H9 (cell line): Measurements from ENCODE around the gene DDRGK1. TPM values are rescaled to one million over a fixed set of nuclear protein-coding genes. Genes with fewer than 3 reads are reported as not detected.

ENCODE experiments used
- DNase-seq: peaks from one replicate; pipeline ENCODE4 v3.0.0-alpha.2; 2017
- H2AFZ ChIP-seq: one replicate; pipeline ENCODE4 v1.6.1; 2013; ENCODE audit warnings: mild to moderate bottlenecking, low read length, control low read depth, moderate library complexity
- H2AK5ac ChIP-seq: 2 replicates; pipeline ENCODE4 v1.6.1; 2013; ENCODE audit warnings: low read length, control low read depth, mixed read lengths; ENCODE audit not compliant: insufficient read length
- H2BK120ac ChIP-seq: one replicate; pipeline ENCODE4 v1.6.1; 2013; ENCODE audit warnings: low read depth, mild to moderate bottlenecking, low read length, control low read depth, inconsistent platforms; ENCODE audit not compliant: poor library complexity, severe bottlenecking
- H2BK12ac ChIP-seq: 2 replicates; pipeline ENCODE4 v1.6.1; 2013; ENCODE audit warnings: low read length, control low read depth, mixed read lengths, low read depth; ENCODE audit not compliant: insufficient read length
- H2BK15ac ChIP-seq: 2 replicates; pipeline ENCODE4 v1.6.1; 2013; ENCODE audit warnings: low read depth, low read length, control low read depth
- H2BK20ac ChIP-seq: one replicate; pipeline ENCODE4 v1.6.1; 2013; ENCODE audit warnings: low read depth, mild to moderate bottlenecking, low read length, control low read depth, inconsistent platforms; ENCODE audit not compliant: poor library complexity, severe bottlenecking
- H2BK5ac ChIP-seq: 2 replicates; pipeline ENCODE4 v1.6.1; 2013; ENCODE audit warnings: low read length, control low read depth, mixed read lengths; ENCODE audit not compliant: insufficient read length
- H3K14ac ChIP-seq: 2 replicates; pipeline ENCODE4 v1.6.1; 2013; ENCODE audit warnings: low read length, control low read depth; ENCODE audit not compliant: insufficient read depth
- H3K18ac ChIP-seq: 2 replicates; pipeline ENCODE4 v1.6.1; 2013; ENCODE audit warnings: low read depth, mild to moderate bottlenecking, mixed read lengths, low read length, control low read depth; ENCODE audit not compliant: insufficient read length
- H3K23ac ChIP-seq: 2 replicates; pipeline ENCODE4 v1.6.1; 2013; ENCODE audit warnings: low read length, control low read depth, mixed read lengths, low read depth; ENCODE audit not compliant: insufficient read length
- H3K23me2 ChIP-seq: 2 replicates; pipeline ENCODE4 v1.6.1; 2013; ENCODE audit warnings: low read depth, mild to moderate bottlenecking, mixed read lengths, low read length, control low read depth; ENCODE audit not compliant: insufficient read length, poor library complexity, severe bottlenecking
- H3K27ac ChIP-seq: 2 replicates; pipeline ENCODE4 v1.5.1; 2013; ENCODE audit warnings: low read length, control low read depth, mixed read lengths, low read depth; ENCODE audit not compliant: insufficient read length
- H3K27me3 ChIP-seq: 2 replicates; pipeline ENCODE4 v1.6.1; 2013; ENCODE audit warnings: low read length, control low read depth, inconsistent platforms; ENCODE audit not compliant: insufficient read depth
- H3K4ac ChIP-seq: 2 replicates; pipeline ENCODE4 v1.6.1; 2013; ENCODE audit warnings: low read depth, mild to moderate bottlenecking, control low read depth, inconsistent platforms, low read length, moderate library complexity
- H3K4me1 ChIP-seq: 2 replicates; pipeline ENCODE4 v1.6.1; 2013; ENCODE audit warnings: low read length, control low read depth, inconsistent platforms; ENCODE audit not compliant: insufficient read depth
- H3K4me2 ChIP-seq: 2 replicates; pipeline ENCODE4 v1.6.1; 2013; ENCODE audit warnings: low read length, control low read depth, mixed read lengths; ENCODE audit not compliant: insufficient read length, insufficient read depth
- H3K56ac ChIP-seq: 2 replicates; pipeline ENCODE4 v1.6.1; 2013; ENCODE audit warnings: low read depth, mild to moderate bottlenecking, mixed read lengths, low read length, control low read depth; ENCODE audit not compliant: insufficient read length
- H3K79me1 ChIP-seq: 2 replicates; pipeline ENCODE4 v1.6.1; 2013; ENCODE audit warnings: low read depth, mild to moderate bottlenecking, moderate library complexity, low read length, control low read depth, inconsistent platforms; ENCODE audit not compliant: insufficient read depth, poor library complexity, severe bottlenecking
- H3K79me2 ChIP-seq: 2 replicates; pipeline ENCODE4 v1.6.1; 2013; ENCODE audit warnings: low read length, control low read depth, inconsistent platforms; ENCODE audit not compliant: insufficient read depth
- H3K9ac ChIP-seq: 2 replicates; pipeline ENCODE4 v1.6.1; 2013; ENCODE audit warnings: low read length, control low read depth, mixed read lengths; ENCODE audit not compliant: insufficient read length; ENCODE audit errors: extremely low read depth
- H3K9me3 ChIP-seq: one replicate; pipeline ENCODE4 v1.6.1; 2013; ENCODE audit warnings: low read depth, low read length, inconsistent platforms; ENCODE audit not compliant: control insufficient read depth
- H3T11ph ChIP-seq: one replicate; pipeline ENCODE4 v1.6.1; 2013; ENCODE audit warnings: mild to moderate bottlenecking, low read length, control low read depth, inconsistent platforms
- H4K20me1 ChIP-seq: one replicate; pipeline ENCODE4 v1.6.1; 2013; ENCODE audit not compliant: control insufficient read depth, insufficient read length, insufficient read depth
- H4K5ac ChIP-seq: 2 replicates; pipeline ENCODE4 v1.6.1; 2013; ENCODE audit warnings: low read depth, mild to moderate bottlenecking, mixed read lengths, low read length, control low read depth; ENCODE audit not compliant: insufficient read length
- H4K8ac ChIP-seq: replicated peaks from 2 replicates; pipeline ENCODE4 v1.6.1; 2013; ENCODE audit warnings: low read length, control low read depth, mixed read lengths, low read depth; ENCODE audit not compliant: insufficient read length
- H4K91ac ChIP-seq: 2 replicates; pipeline ENCODE4 v1.6.1; 2013; ENCODE audit warnings: low read depth, mild to moderate bottlenecking, moderate library complexity, mixed read lengths, low read length, control low read depth; ENCODE audit not compliant: insufficient read length
- H3K27ac Mint-ChIP-seq, 3 experiments: 2 replicates in 2 of 3; 3 replicates in 1 of 3; pipeline ENCODE4 v1.8.0; 2020 to 2021; ENCODE audit warnings: mixed read lengths in 3 of 3, mild to moderate bottlenecking in 1 of 3, moderate library complexity in 1 of 3
- H3K27me3 Mint-ChIP-seq: 2 replicates; pipeline ENCODE4 v1.8.0; 2021; ENCODE audit warnings: low read depth, mild to moderate bottlenecking, moderate library complexity, mixed read lengths
- H3K36me3 Mint-ChIP-seq, 3 experiments: 2 replicates in 2 of 3; 3 replicates in 1 of 3; pipeline ENCODE4 v1.8.0; 2020 to 2021; ENCODE audit warnings: low read depth in 3 of 3, mixed read lengths in 3 of 3; ENCODE audit not compliant: insufficient read depth in 1 of 3
- H3K4me1 Mint-ChIP-seq, 2 experiments: 2 replicates each; pipeline ENCODE4 v1.8.0; 2020; ENCODE audit warnings: mixed read lengths in 2 of 2
- H3K4me3 Mint-ChIP-seq, 2 experiments: 2 replicates in 1 of 2; 3 replicates in 1 of 2; pipeline ENCODE4 v1.8.0; 2020 to 2021; ENCODE audit warnings: mild to moderate bottlenecking in 2 of 2, mixed read lengths in 2 of 2, moderate library complexity in 1 of 2
- H3K9me3 Mint-ChIP-seq, 2 experiments: 2 replicates in 1 of 2; 3 replicates in 1 of 2; pipeline ENCODE4 v1.8.0; 2020; ENCODE audit warnings: mild to moderate bottlenecking in 2 of 2, mixed read lengths in 2 of 2, moderate library complexity in 1 of 2
- WGBS: extraction: QIAGEN DNeasy Blood & Tissue Kit; methylation state at CpG from one replicate; pipeline ENCODE4 v1.1.7; 2013; ENCODE audit warnings: missing lambda C conversion rate, low lambda C conversion rate, mixed read lengths; ENCODE audit not compliant: insufficient read length; ENCODE audit errors: extremely low coverage; 5-methylcytosine and 5-hydroxymethylcytosine counted together
- total RNA-seq: library from RNA; stranded (reverse); gene quantifications from 2 replicates; pipeline ENCODE4 v1.2.1, GENCODE V29; 2021
- TF ChIP-seq, protein P1 (sequence below): fragments of 200-600 bp; sonication (generic); conservative IDR thresholded peaks from 3 replicates; pipeline ENCODE4 v1.8.0; 2021; ENCODE audit warnings: antibody characterized with exemption, mild to moderate bottlenecking

The DDRGK1 gene
- total RNA-seq, 1 experiment from 2014 or later = 58.1 TPM

- Histone ChIP-seq H4K5ac (peak within 1 kb of the TSS; percentile 39), H3K27ac (peak within 1 kb of the TSS; percentile 12), H2BK12ac (no peak within 1 kb of the TSS), H3K9me3 (no peaks in the 10 kb centered on the region), H2BK5ac (no peak within 1 kb of the TSS), H3K4me1 (no peaks in the 10 kb centered on the region; the same call in 1 of the 2 replicates), H3K4me2 (peak within 1 kb of the TSS; percentile 67), H2AFZ (no peak within 1 kb of the TSS), H3K4ac (no peak within 1 kb of the TSS), H4K8ac (no peak within 1 kb of the TSS), H3K79me1 (no peaks in the 10 kb centered on the region), H2BK15ac (no peak within 1 kb of the TSS; the same call in 1 of the 2 replicates), H3K23me2 (peaks cover 20% of the 10 kb centered on the region), H3K79me2 (no peaks in the 10 kb centered on the region), H3T11ph (no peak within 1 kb of the TSS), H4K91ac (no peak within 1 kb of the TSS), H3K9ac (peak within 1 kb of the TSS; percentile 74), H3K56ac (no peak within 1 kb of the TSS), H4K20me1 (no peaks in the 10 kb centered on the region), H3K23ac (no peak within 1 kb of the TSS), H3K14ac (peak within 1 kb of the TSS; percentile 97), H3K18ac (peak within 1 kb of the TSS; percentile 90), H2AK5ac (no peak within 1 kb of the TSS), H2BK20ac (no peak within 1 kb of the TSS), H2BK120ac (no peak within 1 kb of the TSS), H3K27me3 (no peaks in the 10 kb centered on the region)
- DNase-seq = peak; percentile 86
- Mint-ChIP-seq H3K4me3 (peak within 1 kb of the TSS; percentile 89 to 98), H3K27ac (peak within 1 kb of the TSS; percentile 96 to 97 (median 97)), H3K36me3 (peaks cover 2 to 4% (median 3%) of the 10 kb centered on the region in 3 experiments; a peak in 3 of 7 replicates), H3K27me3 (peaks cover 17% of the 10 kb centered on the region), H3K4me1 (peaks cover 39 to 49% of the 10 kb centered on the region in 2 experiments), H3K9me3 (no peaks in the 10 kb centered on the region; a peak in 1 of 5 replicates)
- WGBS = no CpG with 5 or more reads among the region's 62 CpGs
- TF ChIP-seq, protein P1, sequence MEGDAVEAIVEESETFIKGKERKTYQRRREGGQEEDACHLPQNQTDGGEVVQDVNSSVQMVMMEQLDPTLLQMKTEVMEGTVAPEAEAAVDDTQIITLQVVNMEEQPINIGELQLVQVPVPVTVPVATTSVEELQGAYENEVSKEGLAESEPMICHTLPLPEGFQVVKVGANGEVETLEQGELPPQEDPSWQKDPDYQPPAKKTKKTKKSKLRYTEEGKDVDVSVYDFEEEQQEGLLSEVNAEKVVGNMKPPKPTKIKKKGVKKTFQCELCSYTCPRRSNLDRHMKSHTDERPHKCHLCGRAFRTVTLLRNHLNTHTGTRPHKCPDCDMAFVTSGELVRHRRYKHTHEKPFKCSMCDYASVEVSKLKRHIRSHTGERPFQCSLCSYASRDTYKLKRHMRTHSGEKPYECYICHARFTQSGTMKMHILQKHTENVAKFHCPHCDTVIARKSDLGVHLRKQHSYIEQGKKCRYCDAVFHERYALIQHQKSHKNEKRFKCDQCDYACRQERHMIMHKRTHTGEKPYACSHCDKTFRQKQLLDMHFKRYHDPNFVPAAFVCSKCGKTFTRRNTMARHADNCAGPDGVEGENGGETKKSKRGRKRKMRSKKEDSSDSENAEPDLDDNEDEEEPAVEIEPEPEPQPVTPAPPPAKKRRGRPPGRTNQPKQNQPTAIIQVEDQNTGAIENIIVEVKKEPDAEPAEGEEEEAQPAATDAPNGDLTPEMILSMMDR = no peak; the same call in 2 of the 3 replicates
These were observed 31.4 kb downstream of the DDRGK1 start, which contains the start of gene LZTS3 for GRCh38 chr20:3172933-3173609. TSS of gene LZTS3 (minus strand) at chr20:3173549. CDS start at chr20:3167163, 6,386 bp downstream.
